Measurements from ENCODE around the gene KRTAP12-2.

Gene KRTAP12-2

DNA sequence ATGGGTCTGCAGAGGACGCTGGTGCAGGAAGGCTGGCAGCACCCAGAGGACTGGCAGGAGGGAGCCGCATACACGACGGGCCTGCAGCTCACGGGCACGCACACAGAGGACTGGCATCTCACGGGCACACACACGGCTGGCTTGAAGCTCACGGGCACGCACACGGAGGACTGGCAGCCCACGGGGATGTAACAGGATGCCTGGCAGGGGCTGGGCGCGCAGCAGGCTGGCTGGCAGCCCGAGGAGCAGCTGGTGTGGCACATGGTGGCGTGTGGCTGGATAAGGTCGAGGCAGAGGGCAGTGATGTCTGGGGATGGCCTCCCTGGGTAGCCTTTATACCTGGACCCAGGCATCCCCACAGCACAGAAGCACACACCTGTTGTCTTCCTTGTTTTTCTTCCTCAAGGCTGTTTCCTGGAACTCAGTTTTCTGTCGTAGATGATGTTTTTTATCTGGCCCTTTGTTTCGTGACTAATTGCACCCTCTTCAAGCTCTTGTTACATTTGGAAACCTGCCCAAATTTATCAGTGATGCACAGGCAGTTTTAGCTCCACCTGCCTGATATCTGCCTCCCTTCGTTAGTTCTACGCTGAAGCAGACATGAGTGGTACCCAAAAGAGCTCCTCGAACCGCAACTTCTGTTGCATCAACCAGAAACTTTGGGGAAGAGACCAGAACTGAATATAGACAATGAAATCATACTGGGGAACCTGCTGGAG lies 15.3 kb upstream of the KRTAP12-2 start, which contains the start of gene KRTAP12-1:
Gene KRTAP12-1, minus strand, starts transcription at position 303 of the 719 bp plus-strand sequence. Its CDS starts 40 bp downstream, at position 263.
- Histone ChIP-seq H3K27me3 (ENCODE audit: insufficient read depth, low read length, poor library complexity, severe bottlenecking) (no peaks in the 10 kb centered on the region), H3F3A (ENCODE audit: low read depth) (no peaks in the 10 kb centered on the region)
- TF ChIP-seq CTCF (conservative IDR thresholded peaks at IDR 0.05; ENCODE audit: low read length), result no peak
- TF ChIP-seq EZH2phosphoT487 (IDR thresholded peaks at IDR 0.05; ENCODE audit: borderline replicate concordance), result no peak

GRCh38 chr21:44681152-44681551 lies 14.4 kb upstream of the KRTAP12-2 start:
- no peaks in the 10 kb centered on the region for H3K4me1 ChIP-seq (ENCODE audit: insufficient read depth, low read length, poor library complexity, severe bottlenecking)
- H3K9me3 ChIP-seq (ENCODE audit: insufficient read depth, low read depth, low read length), result no peaks in the 10 kb centered on the region
- no peaks in the 10 kb centered on the region for H3K27me3 ChIP-seq (ENCODE audit: insufficient read depth, low read length, poor library complexity, severe bottlenecking)
- no peak overlapping the region for H3K9ac ChIP-seq (ENCODE audit: low read depth, low read length, poor library complexity, severe bottlenecking)
- TF ChIP-seq CTCF (conservative IDR thresholded peaks at IDR 0.05; ENCODE audit: low read length) (no peak), EZH2phosphoT487 (IDR thresholded peaks at IDR 0.05; ENCODE audit: borderline replicate concordance) (no peak)
- H4K20me1 ChIP-seq (ENCODE audit: insufficient read depth, low read length, poor library complexity, severe bottlenecking), result no peaks in the 10 kb centered on the region
- no peaks in the 10 kb centered on the region for H3K79me2 ChIP-seq (ENCODE audit: insufficient read depth, low read length)
- no peak overlapping the region for H3K4me2 ChIP-seq (ENCODE audit: low read depth, low read length, poor library complexity, severe bottlenecking)
- H2AFZ ChIP-seq (ENCODE audit: low read length), result no peak overlapping the region
- H3F3A ChIP-seq (ENCODE audit: low read depth), result no peaks in the 10 kb centered on the region
- no peaks in the 10 kb centered on the region for H3K9me2 ChIP-seq (replicated peaks; ENCODE audit: low read depth, low read length)
- H3K4me3 ChIP-seq (ENCODE audit: low read length, poor library complexity, severe bottlenecking), result no peak overlapping the region
- no peaks in the 10 kb centered on the region for H3K36me3 ChIP-seq (ENCODE audit: insufficient read depth, low read length)

More for the DNA sequence above, 15.3 kb upstream of the KRTAP12-2 start, which contains the start of gene KRTAP12-1:
- Histone ChIP-seq H4K20me1 (ENCODE audit: insufficient read depth, low read length, poor library complexity, severe bottlenecking) (no peaks in the 10 kb centered on the region), H3K9ac (ENCODE audit: low read depth, low read length, poor library complexity, severe bottlenecking) (no peak within 1 kb of the TSS), H3K36me3 (ENCODE audit: insufficient read depth, low read length) (no peaks in the 10 kb centered on the region), H3K9me2 (replicated peaks; ENCODE audit: low read depth, low read length) (no peaks in the 10 kb centered on the region), H3K4me2 (ENCODE audit: low read depth, low read length, poor library complexity, severe bottlenecking) (no peak within 1 kb of the TSS), H3K79me2 (ENCODE audit: insufficient read depth, low read length) (no peaks in the 10 kb centered on the region), H3K4me1 (ENCODE audit: insufficient read depth, low read length, poor library complexity, severe bottlenecking) (no peaks in the 10 kb centered on the region), H2AFZ (ENCODE audit: low read length) (no peak within 1 kb of the TSS), H3K9me3 (ENCODE audit: insufficient read depth, low read depth, low read length) (no peaks in the 10 kb centered on the region), H3K4me3 (ENCODE audit: low read length, poor library complexity, severe bottlenecking) (no peak within 1 kb of the TSS)

DNA sequence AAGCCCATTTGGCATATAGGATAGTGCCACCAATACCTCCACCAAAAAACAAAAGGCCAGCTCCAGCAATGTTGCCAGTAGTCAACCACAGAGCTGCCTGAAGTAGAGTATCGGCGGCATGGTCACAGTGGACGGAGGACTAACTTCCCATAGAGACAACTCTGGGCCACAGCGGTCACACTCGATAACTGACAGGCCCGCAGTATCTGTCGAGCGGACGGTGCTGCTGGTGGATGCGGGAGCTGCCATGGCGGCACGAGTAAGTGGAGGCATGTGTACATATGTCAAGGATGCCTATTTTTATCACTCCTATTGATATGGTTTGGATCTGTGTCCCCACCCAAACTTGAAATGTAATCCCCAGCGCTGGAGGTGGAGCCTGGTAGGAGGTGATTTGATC lies 11.2 kb upstream of the KRTAP12-2 start:
- no peaks in the 10 kb centered on the region for H3K9me3 ChIP-seq (ENCODE audit: insufficient read depth, low read depth, low read length)
- H3K9me2 ChIP-seq (replicated peaks; ENCODE audit: low read depth, low read length), result no peaks in the 10 kb centered on the region
- no peaks in the 10 kb centered on the region for H3K36me3 ChIP-seq (ENCODE audit: insufficient read depth, low read length)
- no peaks in the 10 kb centered on the region for H3K79me2 ChIP-seq (ENCODE audit: insufficient read depth, low read length)
- H3K4me1 ChIP-seq (ENCODE audit: insufficient read depth, low read length, poor library complexity, severe bottlenecking), result no peaks in the 10 kb centered on the region
- no peak overlapping the region for H3K9ac ChIP-seq (ENCODE audit: low read depth, low read length, poor library complexity, severe bottlenecking)
- no peak overlapping the region for H3K4me2 ChIP-seq (ENCODE audit: low read depth, low read length, poor library complexity, severe bottlenecking)
- no peaks in the 10 kb centered on the region for H3K27me3 ChIP-seq (ENCODE audit: insufficient read depth, low read length, poor library complexity, severe bottlenecking)
- no peaks in the 10 kb centered on the region for H3F3A ChIP-seq (ENCODE audit: low read depth)
- no peak for TF ChIP-seq CTCF (conservative IDR thresholded peaks at IDR 0.05; ENCODE audit: low read length)
- no peak for TF ChIP-seq EZH2phosphoT487 (IDR thresholded peaks at IDR 0.05; ENCODE audit: borderline replicate concordance)
- no peaks in the 10 kb centered on the region for H4K20me1 ChIP-seq (ENCODE audit: insufficient read depth, low read length, poor library complexity, severe bottlenecking)
- H3K4me3 ChIP-seq (ENCODE audit: low read length, poor library complexity, severe bottlenecking), result no peak overlapping the region
- H2AFZ ChIP-seq (ENCODE audit: low read length), result no peak overlapping the region

All from Loucy (cell line).